ENCODE data around the gene TRMT1L. TPM values are rescaled to one million over a fixed set of nuclear protein-coding genes. Genes with fewer than 3 reads are reported as not detected.

Gene TRMT1L
- total and polyA plus RNA-seq, 2 donors (not counting 1 experiment from before 2014, with no cell fraction given): 19.4 to 26.4 TPM

GRCh38 chr1:185157599-185158412 is 1.1 kb upstream of the TRMT1L start:
- Histone ChIP-seq H3K4me3 (replicated peaks in 1 of 4; ENCODE audit: control extremely low read depth in 1 of 4, insufficient read depth in 1 of 4, low read depth in 3 of 4, low read length in 4 of 4) (peak overlapping the region; percentile 82 to 94 (median 91)), H2AFZ (ENCODE audit: low read length) (peak overlapping the region; percentile 99), H3K4me2 (ENCODE audit: extremely low read depth, insufficient read depth, low read length) (peak overlapping the region; percentile 92), H3K9ac (ENCODE audit: insufficient read depth, low read length) (peak overlapping the region; percentile 68), H3K36me3 (ENCODE audit: control insufficient read depth, insufficient read depth, low read length) (no peaks in the 10 kb centered on the region), H3K27me3 (ENCODE audit: control insufficient read depth, insufficient read depth, low read length) (no peaks in the 10 kb centered on the region), H3K4me1 (ENCODE audit: control insufficient read depth, extremely low read depth, insufficient read depth, low read length) (peaks cover 6% of the 10 kb centered on the region), H3K9me3 (ENCODE audit: control insufficient read depth, insufficient read depth, low read depth, low read length) (no peaks in the 10 kb centered on the region), H3K79me2 (ENCODE audit: control insufficient read depth, insufficient read depth, low read length) (peaks cover 8% of the 10 kb centered on the region), H4K20me1 (ENCODE audit: control insufficient read depth, extremely low read depth, insufficient read depth, low read length) (no peaks in the 10 kb centered on the region), H3K27ac (ENCODE audit: insufficient read depth, low read length) (peak overlapping the region; percentile 95)
- no peak for TF ChIP-seq EZH2 (IDR thresholded peaks at IDR 0.05; ENCODE audit: low read length, missing control alignments)
- no peak for TF ChIP-seq CTCF (conservative IDR thresholded peaks at IDR 0.05 in 1 of 2, IDR thresholded peaks at IDR 0.05 in 1 of 2; ENCODE audit: low read depth in 1 of 2, low read length in 2 of 2)
- DNase-seq (ENCODE audit: low read depth in 2 of 2): peak; percentile 6 to 8

GRCh38 chr1:185156288-185156853 is 382 bp downstream of the TRMT1L start:
- peaks cover 8% of the 10 kb centered on the region for H3K79me2 ChIP-seq (ENCODE audit: control insufficient read depth, insufficient read depth, low read length)
- H3K4me1 ChIP-seq (ENCODE audit: control insufficient read depth, extremely low read depth, insufficient read depth, low read length): peaks cover 6% of the 10 kb centered on the region
- no peaks in the 10 kb centered on the region for H3K27me3 ChIP-seq (ENCODE audit: control insufficient read depth, insufficient read depth, low read length)
- H2AFZ ChIP-seq (ENCODE audit: low read length): peak overlapping the region; percentile 79
- no peaks in the 10 kb centered on the region for H3K36me3 ChIP-seq (ENCODE audit: control insufficient read depth, insufficient read depth, low read length)
- DNase-seq (ENCODE audit: low read depth in 2 of 2): peak in 1 of 2 donors; percentile 38
- TF ChIP-seq CTCF (conservative IDR thresholded peaks at IDR 0.05 in 1 of 2, IDR thresholded peaks at IDR 0.05 in 1 of 2; ENCODE audit: low read depth in 1 of 2, low read length in 2 of 2) (no peak), EZH2 (IDR thresholded peaks at IDR 0.05; ENCODE audit: low read length, missing control alignments) (no peak)
- no peaks in the 10 kb centered on the region for H3K9me3 ChIP-seq (ENCODE audit: control insufficient read depth, insufficient read depth, low read depth, low read length)
- H3K27ac ChIP-seq (ENCODE audit: insufficient read depth, low read length): peak overlapping the region; percentile 95
- peak overlapping the region; percentile 93 for H3K4me2 ChIP-seq (ENCODE audit: extremely low read depth, insufficient read depth, low read length)
- H3K4me3 ChIP-seq (replicated peaks in 1 of 4; ENCODE audit: control extremely low read depth in 1 of 4, insufficient read depth in 1 of 4, low read depth in 3 of 4, low read length in 4 of 4): peak overlapping the region; percentile 82 to 94 (median 91)
- H4K20me1 ChIP-seq (ENCODE audit: control insufficient read depth, extremely low read depth, insufficient read depth, low read length): no peaks in the 10 kb centered on the region
- peak overlapping the region; percentile 97 for H3K9ac ChIP-seq (ENCODE audit: insufficient read depth, low read length)

- peak; percentile 49 to 70 for DNase-seq (ENCODE audit: low read depth in 2 of 2)
- peak overlapping the region; percentile 79 for H2AFZ ChIP-seq (ENCODE audit: low read length)
- TF ChIP-seq CTCF (conservative IDR thresholded peaks at IDR 0.05 in 1 of 2, IDR thresholded peaks at IDR 0.05 in 1 of 2; ENCODE audit: low read depth in 1 of 2, low read length in 2 of 2): no peak
- TF ChIP-seq EZH2 (IDR thresholded peaks at IDR 0.05; ENCODE audit: low read length, missing control alignments): no peak
- H3K4me3 ChIP-seq (replicated peaks in 1 of 4; ENCODE audit: control extremely low read depth in 1 of 4, insufficient read depth in 1 of 4, low read depth in 3 of 4, low read length in 4 of 4): peak overlapping the region; percentile 82 to 94 (median 91)
- peak overlapping the region; percentile 97 for H3K9ac ChIP-seq (ENCODE audit: insufficient read depth, low read length)
- H3K4me2 ChIP-seq (ENCODE audit: extremely low read depth, insufficient read depth, low read length): peak overlapping the region; percentile 93
- H3K4me1 ChIP-seq (ENCODE audit: control insufficient read depth, extremely low read depth, insufficient read depth, low read length): peaks cover 6% of the 10 kb centered on the region
- H3K36me3 ChIP-seq (ENCODE audit: control insufficient read depth, insufficient read depth, low read length): no peaks in the 10 kb centered on the region
- peak overlapping the region; percentile 95 for H3K27ac ChIP-seq (ENCODE audit: insufficient read depth, low read length)
- H3K9me3 ChIP-seq (ENCODE audit: control insufficient read depth, insufficient read depth, low read depth, low read length): no peaks in the 10 kb centered on the region
- H4K20me1 ChIP-seq (ENCODE audit: control insufficient read depth, extremely low read depth, insufficient read depth, low read length): no peaks in the 10 kb centered on the region
- no peaks in the 10 kb centered on the region for H3K27me3 ChIP-seq (ENCODE audit: control insufficient read depth, insufficient read depth, low read length)
- H3K79me2 ChIP-seq (ENCODE audit: control insufficient read depth, insufficient read depth, low read length): peaks cover 8% of the 10 kb centered on the region
These were observed 1.0 kb downstream of the TRMT1L start for GRCh38 chr1:185155600-185156287.
